K562 (cell line): ENCODE results near the gene SOWAHD. TPM values are rescaled to one million over a fixed set of nuclear protein-coding genes. Genes with fewer than 3 reads are reported as not detected.

Source experiments
- CBX2 ChIP-seq: fragments of 200-600 bp; sonication (generic); IDR thresholded peaks from one replicate; pipeline ENCODE4 v1.6.1; 2012; ENCODE audit warnings: mild to moderate bottlenecking, low read length, inconsistent platforms; ENCODE audit not compliant: insufficient read depth, poor library complexity, severe bottlenecking
- CBX3 ChIP-seq, 2 experiments: IDR thresholded peaks; 1 replicate in 1 of 2; 2 replicates in 1 of 2; pipeline ENCODE4 v1.6.1; 2012; ENCODE audit warnings: inconsistent platforms in 2 of 2, low read length in 2 of 2, borderline replicate concordance in 1 of 2, control low read depth in 1 of 2
- CTBP1 ChIP-seq: fragments of 450-650 bp; IDR thresholded peaks from 2 replicates; pipeline ENCODE4 v1.6.1; 2016; ENCODE audit warnings: borderline replicate concordance
- L3MBTL2 ChIP-seq: fragments of 450-650 bp; IDR thresholded peaks from 2 replicates; pipeline ENCODE4 v1.6.1; 2016; ENCODE audit warnings: mild to moderate bottlenecking, moderate library complexity
- NFRKB ChIP-seq: fragments of 450-650 bp; IDR thresholded peaks from 2 replicates; pipeline ENCODE4 v1.6.1; 2016; ENCODE audit warnings: low read depth
- PML ChIP-seq: IDR thresholded peaks from 2 replicates; pipeline ENCODE4 v1.6.1; 2012; ENCODE audit warnings: low read length, inconsistent platforms
- RAD51 ChIP-seq: fragments of 450-650 bp; IDR thresholded peaks from 2 replicates; pipeline ENCODE4 v1.7.1; 2016; ENCODE audit warnings: low read depth, mild to moderate bottlenecking, borderline replicate concordance
- SAP30 ChIP-seq: fragments of 200-600 bp; sonication (generic); IDR thresholded peaks from 2 replicates; pipeline ENCODE4 v1.6.1; 2012; ENCODE audit warnings: borderline replicate concordance, low read depth, mild to moderate bottlenecking, moderate library complexity, low read length, control low read depth, inconsistent platforms; ENCODE audit not compliant: insufficient read depth, poor library complexity, severe bottlenecking
- SIN3B ChIP-seq: fragments of 450-650 bp; IDR thresholded peaks from 2 replicates; pipeline ENCODE4 v1.6.1; 2017; ENCODE audit warnings: low read depth, mild to moderate bottlenecking, moderate library complexity
- YY1 ChIP-seq, 3 experiments: IDR thresholded peaks; 2 replicates each; pipeline ENCODE4 v1.6.1; 2011; ENCODE audit warnings: low read length in 2 of 3, mild to moderate bottlenecking in 2 of 3, moderate library complexity in 2 of 3, borderline replicate concordance in 1 of 3, control low read depth in 1 of 3, low read depth in 1 of 3; ENCODE audit not compliant: insufficient read depth in 3 of 3, insufficient replicate concordance in 2 of 3, control insufficient read depth in 1 of 3, insufficient read length in 1 of 3; ENCODE audit errors: extremely low read depth in 1 of 3
- ZNF121 ChIP-seq: sonication (generic); formaldehyde crosslinking; conservative IDR thresholded peaks from 2 replicates; pipeline ENCODE4 v1.8.0; 2022; ENCODE audit warnings: missing genetic modification reagents
- ZNF175 ChIP-seq: fragments of 200-800 bp; sonication (Bioruptor generic); IDR thresholded peaks from 2 replicates; pipeline ENCODE4 v1.6.1; 2016; ENCODE audit warnings: low read depth, mild to moderate bottlenecking, missing genetic modification characterization, missing compliant biosample characterization
- ZZZ3 ChIP-seq: fragments of 450-650 bp; IDR thresholded peaks from 2 replicates; pipeline ENCODE4 v1.6.1; 2016; ENCODE audit warnings: antibody characterized with exemption, mild to moderate bottlenecking, moderate library complexity
- polyA plus RNA-seq, 8 experiments: library from polyadenylated mRNA; depleted of rRNA in 4 of 8; stranded (reverse) in 5 of 8; unstranded in 3 of 8; fragments of >200 nt; fragmentation: Nextera tagmentation in 2 of 8; fragmentation: Illumina TruSeq in 1 of 8; extraction: Ambion mirVana in 2 of 8; extraction: Trizol in 1 of 8; gene quantifications; 2 replicates each; pipeline versions ENCODE4 v1.2.1 to v1.2.3, GENCODE V29; 2011 to 2014; ENCODE audit warnings: inconsistent platforms in 1 of 8, missing spikeins in 1 of 8
- total RNA-seq, 7 experiments: library from RNA; depleted of rRNA in 6 of 7; stranded (reverse); fragments of >200 nt in 6 of 7; fragmentation: Illumina TruSeq in 2 of 7; extraction: Trizol in 2 of 7; gene quantifications; 2 replicates each; pipeline versions ENCODE4 v1.2.1 to v1.2.3, GENCODE V29; 2011 to 2021; ENCODE audit warnings: low replicate concordance in 1 of 7
- TF ChIP-seq, protein P1 (sequence below): sonication (generic); formaldehyde crosslinking; IDR thresholded peaks from 2 replicates; pipeline ENCODE4 v1.4.0; 2020; ENCODE audit warnings: mild to moderate bottlenecking, missing genetic modification reagents
- TF ChIP-seq, protein P2 (sequence below), 2 experiments: fragments of 250-450 bp in 1 of 2; fragments of 450-650 bp in 1 of 2; sonication (Bioruptor Pico) in 1 of 2; IDR thresholded peaks; 2 replicates each; pipeline versions ENCODE4 v1.6.1 to v1.8.0; 2016 to 2021; ENCODE audit warnings: mild to moderate bottlenecking in 2 of 2, moderate library complexity in 2 of 2, missing compliant biosample characterization in 1 of 2, missing genetic modification characterization in 1 of 2
- TF ChIP-seq, protein P3 (sequence below): sonication (generic); formaldehyde crosslinking; IDR thresholded peaks from 2 replicates; pipeline ENCODE4 v1.8.1; 2023; ENCODE audit warnings: mild to moderate bottlenecking, missing genetic modification reagents
- TF ChIP-seq, protein P4 (sequence below), 2 experiments: fragments of 450-650 bp in 1 of 2; sonication (generic) in 1 of 2; formaldehyde crosslinking in 1 of 2; IDR thresholded peaks in 1 of 2; conservative IDR thresholded peaks in 1 of 2; 2 replicates each; pipeline versions ENCODE4 v1.6.1 to v1.8.1; 2016 to 2023; ENCODE audit warnings: mild to moderate bottlenecking in 2 of 2, moderate library complexity in 2 of 2, inconsistent platforms in 1 of 2, missing genetic modification reagents in 1 of 2
- TF ChIP-seq, protein P5 (sequence below): IDR thresholded peaks from 2 replicates; pipeline ENCODE4 v1.6.1; 2011; ENCODE audit not compliant: insufficient read length; ENCODE audit errors: extremely low read depth

The SOWAHD gene
- total and polyA plus RNA-seq, 9 of the 15 experiments (the other 6 are each of a cell fraction or from before 2014, with no cell fraction given) = 0.13 to 0.29 TPM; not detected in 7

DNA sequence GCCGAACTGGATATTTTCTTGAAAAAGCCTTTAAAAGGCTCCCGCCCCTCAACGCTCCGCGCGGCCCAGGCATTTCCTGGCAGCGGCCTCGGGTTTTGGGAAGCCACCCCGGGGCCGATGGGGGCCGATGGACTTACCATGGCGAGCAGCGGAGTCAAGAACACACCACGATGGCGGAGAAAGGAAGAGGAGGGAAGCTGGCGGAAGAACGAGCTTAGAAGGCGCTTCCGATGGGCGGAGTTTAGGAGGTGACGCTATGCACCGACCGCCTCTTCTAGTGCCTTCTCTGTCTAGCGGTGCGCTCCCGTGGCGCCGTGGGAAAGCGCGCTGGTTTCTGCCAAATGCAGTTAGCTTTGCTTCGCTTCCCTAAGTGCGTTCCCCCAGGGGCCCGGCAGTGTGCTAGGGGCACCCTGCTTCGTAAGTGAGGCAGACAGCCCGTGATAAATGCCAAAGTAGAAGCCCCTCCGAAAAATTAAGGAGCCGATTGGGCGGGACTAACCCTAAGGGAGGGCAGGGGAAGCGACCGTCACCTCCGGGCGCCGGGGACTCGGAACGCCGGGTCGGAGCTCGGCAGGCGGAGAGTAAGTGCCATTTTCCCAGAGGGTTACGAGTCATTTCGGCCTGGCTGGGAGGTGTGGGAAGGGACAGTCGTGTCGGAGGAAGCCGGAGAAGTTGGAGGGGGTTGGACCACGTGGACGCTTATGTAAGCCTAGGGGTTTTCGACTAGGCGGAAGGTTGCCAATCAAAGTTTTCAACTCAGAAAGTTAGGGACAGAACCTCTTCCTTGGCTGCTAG, 33.2 kb downstream of the SOWAHD start, which contains the start of gene RPL39 (continued):
- TF ChIP-seq, protein P1, sequence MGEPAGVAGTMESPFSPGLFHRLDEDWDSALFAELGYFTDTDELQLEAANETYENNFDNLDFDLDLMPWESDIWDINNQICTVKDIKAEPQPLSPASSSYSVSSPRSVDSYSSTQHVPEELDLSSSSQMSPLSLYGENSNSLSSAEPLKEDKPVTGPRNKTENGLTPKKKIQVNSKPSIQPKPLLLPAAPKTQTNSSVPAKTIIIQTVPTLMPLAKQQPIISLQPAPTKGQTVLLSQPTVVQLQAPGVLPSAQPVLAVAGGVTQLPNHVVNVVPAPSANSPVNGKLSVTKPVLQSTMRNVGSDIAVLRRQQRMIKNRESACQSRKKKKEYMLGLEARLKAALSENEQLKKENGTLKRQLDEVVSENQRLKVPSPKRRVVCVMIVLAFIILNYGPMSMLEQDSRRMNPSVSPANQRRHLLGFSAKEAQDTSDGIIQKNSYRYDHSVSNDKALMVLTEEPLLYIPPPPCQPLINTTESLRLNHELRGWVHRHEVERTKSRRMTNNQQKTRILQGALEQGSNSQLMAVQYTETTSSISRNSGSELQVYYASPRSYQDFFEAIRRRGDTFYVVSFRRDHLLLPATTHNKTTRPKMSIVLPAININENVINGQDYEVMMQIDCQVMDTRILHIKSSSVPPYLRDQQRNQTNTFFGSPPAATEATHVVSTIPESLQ = no peak
- TF ChIP-seq SIN3B = 0 out of 2 replicates have a peak, but pooled peaks have one; percentile 17
- no peak for TF ChIP-seq ZNF121
- TF ChIP-seq L3MBTL2 = peak; percentile 64
- TF ChIP-seq, protein P2, sequence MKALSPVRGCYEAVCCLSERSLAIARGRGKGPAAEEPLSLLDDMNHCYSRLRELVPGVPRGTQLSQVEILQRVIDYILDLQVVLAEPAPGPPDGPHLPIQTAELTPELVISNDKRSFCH (CRISPR knock-in tag; IDR thresholded peaks at IDR 0.05) = no peak
- TF ChIP-seq, protein P2 (tag; IDR thresholded peaks at IDR 0.05) = 0 out of 2 replicates have a peak, but pooled peaks have one; percentile 0
- TF ChIP-seq, protein P3, sequence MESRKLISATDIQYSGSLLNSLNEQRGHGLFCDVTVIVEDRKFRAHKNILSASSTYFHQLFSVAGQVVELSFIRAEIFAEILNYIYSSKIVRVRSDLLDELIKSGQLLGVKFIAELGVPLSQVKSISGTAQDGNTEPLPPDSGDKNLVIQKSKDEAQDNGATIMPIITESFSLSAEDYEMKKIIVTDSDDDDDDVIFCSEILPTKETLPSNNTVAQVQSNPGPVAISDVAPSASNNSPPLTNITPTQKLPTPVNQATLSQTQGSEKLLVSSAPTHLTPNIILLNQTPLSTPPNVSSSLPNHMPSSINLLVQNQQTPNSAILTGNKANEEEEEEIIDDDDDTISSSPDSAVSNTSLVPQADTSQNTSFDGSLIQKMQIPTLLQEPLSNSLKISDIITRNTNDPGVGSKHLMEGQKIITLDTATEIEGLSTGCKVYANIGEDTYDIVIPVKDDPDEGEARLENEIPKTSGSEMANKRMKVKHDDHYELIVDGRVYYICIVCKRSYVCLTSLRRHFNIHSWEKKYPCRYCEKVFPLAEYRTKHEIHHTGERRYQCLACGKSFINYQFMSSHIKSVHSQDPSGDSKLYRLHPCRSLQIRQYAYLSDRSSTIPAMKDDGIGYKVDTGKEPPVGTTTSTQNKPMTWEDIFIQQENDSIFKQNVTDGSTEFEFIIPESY = peak; percentile 34; the same call in 1 of the 2 replicates
- peak; percentile 64; the same call in 1 of the 2 replicates for TF ChIP-seq ZNF175 (CRISPR knock-in tag)
- TF ChIP-seq YY1 (IDR thresholded peaks at IDR 0.05; ENCODE audit: borderline replicate concordance in 1 of 3, control insufficient read depth in 1 of 3, extremely low read depth in 1 of 3, insufficient read depth in 3 of 3, insufficient read length in 1 of 3, insufficient replicate concordance in 2 of 3, low read depth in 1 of 3, low read length in 2 of 3) = peak in 2 of 3 experiments; percentile 60 to 83
- TF ChIP-seq CTBP1 = 0 out of 2 replicates have a peak, but pooled peaks have one; percentile 19
- no peak; a peak in 1 of 3 replicates for TF ChIP-seq CBX3 (IDR thresholded peaks at IDR 0.05; ENCODE audit: borderline replicate concordance in 1 of 2, low read length in 2 of 2)
- TF ChIP-seq ZZZ3 = peak; percentile 96
- peak; percentile 80 for TF ChIP-seq PML
- TF ChIP-seq, protein P4, sequence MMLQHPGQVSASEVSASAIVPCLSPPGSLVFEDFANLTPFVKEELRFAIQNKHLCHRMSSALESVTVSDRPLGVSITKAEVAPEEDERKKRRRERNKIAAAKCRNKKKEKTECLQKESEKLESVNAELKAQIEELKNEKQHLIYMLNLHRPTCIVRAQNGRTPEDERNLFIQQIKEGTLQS (IDR thresholded peaks at IDR 0.05) = no peak; the same call in 1 of the 2 replicates
- TF ChIP-seq, protein P4 (CRISPR knock-in tag; conservative IDR thresholded peaks at IDR 0.05) = peak; percentile 51
- TF ChIP-seq SAP30 = peak; percentile 51
- peak; percentile 11; the same call in 1 of the 2 replicates for TF ChIP-seq RAD51
- TF ChIP-seq, protein P5, sequence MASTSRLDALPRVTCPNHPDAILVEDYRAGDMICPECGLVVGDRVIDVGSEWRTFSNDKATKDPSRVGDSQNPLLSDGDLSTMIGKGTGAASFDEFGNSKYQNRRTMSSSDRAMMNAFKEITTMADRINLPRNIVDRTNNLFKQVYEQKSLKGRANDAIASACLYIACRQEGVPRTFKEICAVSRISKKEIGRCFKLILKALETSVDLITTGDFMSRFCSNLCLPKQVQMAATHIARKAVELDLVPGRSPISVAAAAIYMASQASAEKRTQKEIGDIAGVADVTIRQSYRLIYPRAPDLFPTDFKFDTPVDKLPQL = peak; percentile 82
- no peak for TF ChIP-seq CBX2
- TF ChIP-seq NFRKB = peak; percentile 94
